ENCODE data around the gene PPP2R2C. TPM values are rescaled to one million over a fixed set of nuclear protein-coding genes. Genes with fewer than 3 reads are reported as not detected.

Gene PPP2R2C
- total and polyA plus RNA-seq, 2 of the 4 experiments (the other 2 are of a cell fraction), result 0.03 TPM; not detected in 1

DNA sequence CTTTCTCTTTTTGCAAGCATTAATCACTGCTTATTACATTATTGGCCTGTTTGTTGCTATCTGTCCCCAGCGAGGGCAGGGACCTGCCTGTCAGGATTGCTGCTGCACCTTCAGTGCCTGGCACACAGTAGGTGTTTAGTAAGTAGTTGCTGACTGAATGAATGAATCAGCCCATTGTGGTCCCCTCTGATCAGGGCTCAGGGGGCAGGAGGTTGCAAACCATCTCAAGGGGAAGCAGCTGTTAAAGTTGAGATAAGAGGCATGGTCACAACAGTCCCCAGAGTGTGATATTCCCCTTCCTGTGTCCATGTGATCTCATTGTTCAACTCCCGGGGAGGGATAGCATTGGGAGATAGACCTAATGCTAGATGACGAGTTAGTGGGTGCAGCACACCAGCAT, 117.4 kb downstream of the PPP2R2C start:
- H3K4me1 ChIP-seq (ENCODE audit: control insufficient read depth, insufficient read depth, low read length), result no peaks in the 10 kb centered on the region
- dilution Hi-C loops (cut with HindIII; ENCODE audit: low sequenced_read_pairs, unreplicated experiment) (no loop called here), intact Hi-C loops (cut with micrococcal nuclease) (no loop called here), in situ Hi-C loops (cut with MboI; ENCODE audit: low sequenced_read_pairs) (no loop called here)
- H3K27ac ChIP-seq (ENCODE audit: insufficient read depth, low read length), result no peak overlapping the region
- no peak overlapping the region for H2BK15ac ChIP-seq (ENCODE audit: low read depth, low read length)
- no peak overlapping the region for H2BK120ac ChIP-seq (ENCODE audit: low read depth, low read length)
- no peak overlapping the region for H4K5ac ChIP-seq (ENCODE audit: low read depth, low read length)
- no peak for TF ChIP-seq CTCF (conservative IDR thresholded peaks at IDR 0.05; ENCODE audit: low read depth, low read length)
- no peak for TF ChIP-seq POLR2A (IDR thresholded peaks at IDR 0.05; ENCODE audit: low read depth, low read length)
- no peak for TF ChIP-seq RCOR1 (IDR thresholded peaks at IDR 0.05; ENCODE audit: insufficient replicate concordance, low read length)
- no peak for TF ChIP-seq MAFK (IDR thresholded peaks at IDR 0.05; ENCODE audit: low read depth, low read length)
- TF ChIP-seq SMC3 (IDR thresholded peaks at IDR 0.05; ENCODE audit: low read depth, low read length), result no peak
- no peak for TF ChIP-seq CEBPB (IDR thresholded peaks at IDR 0.05; ENCODE audit: low read depth, low read length)
- TF ChIP-seq MXI1 (IDR thresholded peaks at IDR 0.05; ENCODE audit: borderline replicate concordance, low read depth, low read length), result no peak
- TF ChIP-seq, protein P1, sequence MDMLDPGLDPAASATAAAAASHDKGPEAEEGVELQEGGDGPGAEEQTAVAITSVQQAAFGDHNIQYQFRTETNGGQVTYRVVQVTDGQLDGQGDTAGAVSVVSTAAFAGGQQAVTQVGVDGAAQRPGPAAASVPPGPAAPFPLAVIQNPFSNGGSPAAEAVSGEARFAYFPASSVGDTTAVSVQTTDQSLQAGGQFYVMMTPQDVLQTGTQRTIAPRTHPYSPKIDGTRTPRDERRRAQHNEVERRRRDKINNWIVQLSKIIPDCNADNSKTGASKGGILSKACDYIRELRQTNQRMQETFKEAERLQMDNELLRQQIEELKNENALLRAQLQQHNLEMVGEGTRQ (IDR thresholded peaks at IDR 0.05; ENCODE audit: low read depth, low read length), result no peak
- no peak for TF ChIP-seq RFX5 (IDR thresholded peaks at IDR 0.05; ENCODE audit: low read depth, low read length)
- no peak for TF ChIP-seq NFE2L2 (IDR thresholded peaks at IDR 0.05; ENCODE audit: low read depth, low read length)
- no peak for TF ChIP-seq ELK1 (IDR thresholded peaks at IDR 0.05; ENCODE audit: borderline replicate concordance, low read depth, low read length)
- TF ChIP-seq CHD1 (IDR thresholded peaks at IDR 0.05; ENCODE audit: low read depth, low read length), result no peak
- TF ChIP-seq MAZ (IDR thresholded peaks at IDR 0.05; ENCODE audit: borderline replicate concordance, low read depth, low read length), result no peak
- H4K20me1 ChIP-seq (ENCODE audit: insufficient read depth, low read length), result no peaks in the 10 kb centered on the region
- H3K23ac ChIP-seq (ENCODE audit: low read depth, low read length), result no peak overlapping the region
- no peaks in the 10 kb centered on the region for H3K9me1 ChIP-seq (ENCODE audit: insufficient read depth, low read length)
- H3K36me3 ChIP-seq (ENCODE audit: control insufficient read depth, insufficient read depth, low read length), result no peaks in the 10 kb centered on the region
- no peak overlapping the region for H3K14ac ChIP-seq (replicated peaks; ENCODE audit: low read depth, low read length)
- H2AK5ac ChIP-seq (ENCODE audit: low read depth, low read length), result no peak overlapping the region
- no peaks in the 10 kb centered on the region for H3K9me3 ChIP-seq (ENCODE audit: control insufficient read depth, insufficient read depth, low read length)
- H3K18ac ChIP-seq (ENCODE audit: low read depth, low read length), result no peak overlapping the region
- POLR2A ChIA-PET (ENCODE audit: unreplicated experiment), result no interaction called here
- no CpG with 5 or more reads among the region's 3 CpGs for WGBS, 2 experiments (ENCODE audit: extremely low coverage in 2 of 2, insufficient read length in 1 of 2)
- ATAC-seq (ENCODE audit: low read depth), result no peak
- no peak overlapping the region for H3K9ac ChIP-seq (ENCODE audit: low read depth, low read length)
- no peak overlapping the region for H3K4ac ChIP-seq (ENCODE audit: low read depth, low read length)
- no peak overlapping the region for H2AFZ ChIP-seq (replicated peaks; ENCODE audit: low read length, poor library complexity)
- no peak overlapping the region for H4K8ac ChIP-seq (ENCODE audit: low read depth in 2 of 2, low read length in 2 of 2)
- no TSS peak for BruUV-seq (replicated peaks)
- H3K27me3 ChIP-seq (ENCODE audit: control insufficient read depth, insufficient read depth, low read length), result peaks cover 6% of the 10 kb centered on the region
- no peak for DNase-seq
- H3K79me1 ChIP-seq (ENCODE audit: low read depth in 1 of 2, low read length in 2 of 2), result no peaks in the 10 kb centered on the region
- no peak overlapping the region for H3K56ac ChIP-seq (ENCODE audit: extremely low read depth, insufficient read depth, low read length)
- no peak overlapping the region for H2BK5ac ChIP-seq (ENCODE audit: low read depth, low read length, poor library complexity, severe bottlenecking)
- CTCF ChIA-PET, result no interaction called here
- H3K4me3 ChIP-seq (ENCODE audit: insufficient read depth, low read depth, low read length), result no peak overlapping the region
- H2AK9ac ChIP-seq (replicated peaks; ENCODE audit: low read depth, low read length, poor library complexity), result no peak overlapping the region
- no peak overlapping the region for H4K91ac ChIP-seq (ENCODE audit: insufficient read depth, low read depth, low read length)
- H2BK20ac ChIP-seq (ENCODE audit: low read depth, low read length), result no peak overlapping the region
- H3K4me2 ChIP-seq (ENCODE audit: low read depth, low read length), result no peak overlapping the region

Measured in IMR-90 (cell line).